HepG2 (cell line): ENCODE data around the gene ATP5MG. TPM values are rescaled to one million over a fixed set of nuclear protein-coding genes. Genes with fewer than 3 reads are reported as not detected.
A peak's percentile ranks its signal among the peaks of the same experiment; 100 is the strongest.

Source experiments
- BATF2 ChIP-seq: sonication (generic); formaldehyde crosslinking; IDR thresholded peaks from 2 replicates; pipeline ENCODE4 v1.8.0; 2022; ENCODE audit warnings: mild to moderate bottlenecking, missing genetic modification reagents, moderate library complexity
- EEA1 ChIP-seq: sonication (generic); formaldehyde crosslinking; IDR thresholded peaks from 2 replicates; pipeline ENCODE4 v1.5.1; 2020; ENCODE audit warnings: mild to moderate bottlenecking, missing genetic modification reagents, borderline replicate concordance
- HMGXB3 ChIP-seq: sonication (generic); formaldehyde crosslinking; IDR thresholded peaks from 2 replicates; pipeline ENCODE4 v1.4.0; 2020; ENCODE audit warnings: missing genetic modification reagents, borderline replicate concordance
- HNRNPH1 ChIP-seq: fragments of 200-400 bp; formaldehyde crosslinking; optimal IDR thresholded peaks from 2 replicates; pipeline ENCODE3; 2017; ENCODE audit warnings: mild to moderate bottlenecking, low read depth, low read length
- MTA3 ChIP-seq: sonication (generic); formaldehyde crosslinking; IDR thresholded peaks from 2 replicates; pipeline ENCODE4 v1.4.0; 2020; ENCODE audit warnings: missing genetic modification reagents
- MTERF4 ChIP-seq: sonication (generic); formaldehyde crosslinking; IDR thresholded peaks from 2 replicates; pipeline ENCODE4 v1.8.0; 2023; ENCODE audit warnings: mild to moderate bottlenecking, missing genetic modification reagents
- NCOA1 ChIP-seq: sonication (generic); formaldehyde crosslinking; IDR thresholded peaks from 2 replicates; pipeline ENCODE4 v1.9.0; 2021; ENCODE audit warnings: missing genetic modification reagents
- NR2C2 ChIP-seq: sonication (generic); formaldehyde crosslinking; IDR thresholded peaks from 2 replicates; pipeline ENCODE4 v1.4.0; 2020; ENCODE audit warnings: missing genetic modification reagents, mild to moderate bottlenecking, moderate library complexity, borderline replicate concordance
- RERE ChIP-seq: IDR thresholded peaks from 2 replicates; pipeline ENCODE4 v1.6.1; 2016; ENCODE audit warnings: low read depth, missing genetic modification reagents, missing compliant biosample characterization
- ZBTB1 ChIP-seq: sonication (generic); formaldehyde crosslinking; IDR thresholded peaks from 2 replicates; pipeline ENCODE4 v1.4.0; 2020; ENCODE audit warnings: missing genetic modification reagents, borderline replicate concordance
- ZGPAT ChIP-seq: IDR thresholded peaks from 2 replicates; pipeline ENCODE4 v1.6.1; 2016; ENCODE audit warnings: mild to moderate bottlenecking
- ZNF24 ChIP-seq: fragments of 450-650 bp; IDR thresholded peaks from 2 replicates; pipeline ENCODE4 v1.6.1; 2017; ENCODE audit warnings: antibody characterized with exemption, mild to moderate bottlenecking
- ZNF317 ChIP-seq: sonication (generic); formaldehyde crosslinking; IDR thresholded peaks from 2 replicates; pipeline ENCODE4 v1.5.0; 2020; ENCODE audit warnings: mild to moderate bottlenecking, missing genetic modification reagents
- ZNF326 ChIP-seq: sonication (generic); formaldehyde crosslinking; IDR thresholded peaks from 2 replicates; pipeline ENCODE4 v1.4.0; 2020; ENCODE audit warnings: missing genetic modification reagents, borderline replicate concordance
- ZNF572 ChIP-seq: sonication (generic); formaldehyde crosslinking; IDR thresholded peaks from 2 replicates; pipeline ENCODE4 v1.5.1; 2020; ENCODE audit warnings: mild to moderate bottlenecking, missing genetic modification reagents
- polyA plus RNA-seq, 8 experiments: library from polyadenylated mRNA; depleted of rRNA in 3 of 8; stranded (reverse) in 7 of 8; unstranded in 1 of 8; fragments of >200 nt; fragmentation: Illumina TruSeq in 4 of 8; extraction: Trizol in 4 of 8; gene quantifications; 2 replicates each; pipeline versions ENCODE4 v1.2.1 to v1.2.3, GENCODE V29; 2011 to 2016; ENCODE audit warnings: low read depth in 4 of 8, missing spikeins in 1 of 8, mixed read lengths in 1 of 8; ENCODE audit not compliant: insufficient read depth in 1 of 8
- total RNA-seq, 5 experiments: library from RNA; depleted of rRNA; stranded (reverse); fragments of >200 nt; fragmentation: Illumina TruSeq; extraction: Trizol; gene quantifications; 2 replicates each; pipeline ENCODE4 v1.2.3, GENCODE V29; 2016; ENCODE audit warnings: low read depth in 1 of 5

The ATP5MG gene
- total and polyA plus RNA-seq, 2 of the 13 experiments (the other 11 are each of a cell fraction or from before 2014, with no cell fraction given) = 260 to 320 TPM

- TF ChIP-seq NCOA1 = no peak
- TF ChIP-seq MTA3 (CRISPR knock-in tag) = no peak
- peak; percentile 77; the same call in 1 of the 2 replicates for TF ChIP-seq ZGPAT (CRISPR knock-in tag)
- no peak for TF ChIP-seq RERE (CRISPR knock-in tag)
- TF ChIP-seq HNRNPH1 = no peak
- no peak for TF ChIP-seq ZNF326 (CRISPR knock-in tag)
- no peak for TF ChIP-seq ZBTB1 (CRISPR knock-in tag)
- no peak for TF ChIP-seq ZNF572 (CRISPR knock-in tag)
- no peak; the same call in 1 of the 2 replicates for TF ChIP-seq ZNF317 (CRISPR knock-in tag)
- peak; percentile 98 for TF ChIP-seq NR2C2 (CRISPR knock-in tag)
- TF ChIP-seq EEA1 (CRISPR knock-in tag) = no peak
- no peak for TF ChIP-seq BATF2 (CRISPR knock-in tag)
- TF ChIP-seq MTERF4 (CRISPR knock-in tag) = 0 out of 2 replicates have a peak, but pooled peaks have one; percentile 57
- TF ChIP-seq HMGXB3 (CRISPR knock-in tag) = peak; percentile 25; the same call in 1 of the 2 replicates
- no peak for TF ChIP-seq ZNF24
Observed at GRCh38 chr11:118359295-118359958, 42.0 kb upstream of the ATP5MG start, which contains the start of gene UBE4A (continued).
